ENCODE data around the gene MLXIP. TPM values are rescaled to one million over a fixed set of nuclear protein-coding genes. Genes with fewer than 3 reads are reported as not detected.

Gene MLXIP
- total RNA-seq, 2 donors from 2014 or later = 158 to 201 TPM

DNA sequence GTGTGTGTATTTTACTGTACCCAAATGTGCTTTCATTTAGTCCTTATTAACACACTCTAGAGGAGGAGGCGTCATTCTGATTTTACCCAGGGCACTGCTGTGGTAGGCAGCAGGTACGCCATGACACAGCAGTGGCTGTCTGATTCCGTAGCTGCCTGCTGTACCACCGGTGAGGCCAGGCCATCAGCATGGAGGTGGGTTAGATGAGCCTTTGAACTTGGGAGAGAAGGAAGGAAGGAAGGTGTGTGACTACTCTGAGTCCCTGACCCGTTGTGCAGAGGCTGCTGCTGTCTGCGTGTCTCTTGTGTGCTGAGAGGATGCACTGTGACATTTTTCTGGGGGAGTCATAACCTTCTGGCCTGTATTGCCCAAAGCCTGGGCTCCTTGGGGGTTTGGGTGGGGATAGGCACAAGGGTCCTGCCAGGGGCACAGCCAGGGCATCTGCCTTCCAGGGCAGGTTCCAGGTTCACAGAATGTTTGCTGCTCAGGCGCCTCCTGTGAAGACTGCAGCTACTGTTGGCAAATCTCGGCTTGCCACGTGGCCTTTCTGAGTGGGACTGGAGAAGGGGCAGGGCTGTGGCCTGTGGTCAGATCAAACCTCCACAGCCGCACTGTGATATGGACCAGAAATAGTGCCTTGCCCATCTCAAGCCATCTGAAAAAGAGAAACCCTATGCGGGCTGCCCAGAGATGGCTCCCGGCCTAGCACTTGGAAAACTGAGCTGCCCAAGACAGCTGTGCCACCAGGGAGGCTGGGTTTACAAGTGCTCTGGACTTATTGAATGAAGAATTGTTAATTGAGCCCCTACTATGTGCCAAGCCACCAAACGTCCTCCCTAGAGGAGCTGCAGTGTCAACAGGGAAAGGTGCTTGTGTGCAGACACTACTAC lies 47.1 kb downstream of the MLXIP start:
- peak overlapping the region; percentile 32 for H3K27ac ChIP-seq
- intact Hi-C loops (cut with DNase I) = no loop called here
- no peak overlapping the region for H3K4me3 ChIP-seq
- H3K36me3 ChIP-seq = peaks cover 28% of the 10 kb centered on the region
- no peaks in the 10 kb centered on the region for H3K9me3 ChIP-seq
- TF ChIP-seq, protein P1, sequence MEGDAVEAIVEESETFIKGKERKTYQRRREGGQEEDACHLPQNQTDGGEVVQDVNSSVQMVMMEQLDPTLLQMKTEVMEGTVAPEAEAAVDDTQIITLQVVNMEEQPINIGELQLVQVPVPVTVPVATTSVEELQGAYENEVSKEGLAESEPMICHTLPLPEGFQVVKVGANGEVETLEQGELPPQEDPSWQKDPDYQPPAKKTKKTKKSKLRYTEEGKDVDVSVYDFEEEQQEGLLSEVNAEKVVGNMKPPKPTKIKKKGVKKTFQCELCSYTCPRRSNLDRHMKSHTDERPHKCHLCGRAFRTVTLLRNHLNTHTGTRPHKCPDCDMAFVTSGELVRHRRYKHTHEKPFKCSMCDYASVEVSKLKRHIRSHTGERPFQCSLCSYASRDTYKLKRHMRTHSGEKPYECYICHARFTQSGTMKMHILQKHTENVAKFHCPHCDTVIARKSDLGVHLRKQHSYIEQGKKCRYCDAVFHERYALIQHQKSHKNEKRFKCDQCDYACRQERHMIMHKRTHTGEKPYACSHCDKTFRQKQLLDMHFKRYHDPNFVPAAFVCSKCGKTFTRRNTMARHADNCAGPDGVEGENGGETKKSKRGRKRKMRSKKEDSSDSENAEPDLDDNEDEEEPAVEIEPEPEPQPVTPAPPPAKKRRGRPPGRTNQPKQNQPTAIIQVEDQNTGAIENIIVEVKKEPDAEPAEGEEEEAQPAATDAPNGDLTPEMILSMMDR (IDR thresholded peaks at IDR 0.05) = no peak
- no peaks in the 10 kb centered on the region for H3K27me3 ChIP-seq
- H3K4me1 ChIP-seq = peaks cover 11% of the 10 kb centered on the region
- H3K9ac ChIP-seq (ENCODE audit: low read depth in 2 of 2, low read length in 2 of 2) = peak overlapping the region in 1 of 2 donors; percentile 62
- no peak for DNase-seq

DNA sequence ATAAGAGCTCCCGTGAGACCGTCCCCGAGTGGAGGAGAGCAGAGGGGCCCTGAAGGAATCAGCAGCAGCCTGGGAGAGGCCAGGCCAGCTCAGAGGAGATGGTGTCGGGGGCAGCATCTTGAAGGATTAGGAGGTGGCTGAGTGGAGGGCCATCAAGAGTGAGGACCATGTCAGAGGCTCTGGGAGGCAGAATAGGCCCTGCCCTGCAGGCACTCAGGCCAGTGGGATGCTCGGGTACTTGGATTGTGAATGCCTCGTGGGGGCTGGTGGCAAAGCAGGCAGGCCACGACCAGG lies 47.7 kb downstream of the MLXIP start:
- TF ChIP-seq, protein P1 (IDR thresholded peaks at IDR 0.05) = no peak
- no peaks in the 10 kb centered on the region for H3K9me3 ChIP-seq
- peak overlapping the region in 1 of 2 donors; percentile 62 for H3K9ac ChIP-seq (ENCODE audit: low read depth in 2 of 2, low read length in 2 of 2)
- intact Hi-C loops (cut with DNase I) = no loop called here
- no peaks in the 10 kb centered on the region for H3K27me3 ChIP-seq
- H3K4me1 ChIP-seq = peaks cover 11% of the 10 kb centered on the region
- H3K27ac ChIP-seq = peak overlapping the region; percentile 32
- H3K36me3 ChIP-seq = peaks cover 29% of the 10 kb centered on the region
- H3K4me3 ChIP-seq = no peak overlapping the region
- no peak for DNase-seq

DNA sequence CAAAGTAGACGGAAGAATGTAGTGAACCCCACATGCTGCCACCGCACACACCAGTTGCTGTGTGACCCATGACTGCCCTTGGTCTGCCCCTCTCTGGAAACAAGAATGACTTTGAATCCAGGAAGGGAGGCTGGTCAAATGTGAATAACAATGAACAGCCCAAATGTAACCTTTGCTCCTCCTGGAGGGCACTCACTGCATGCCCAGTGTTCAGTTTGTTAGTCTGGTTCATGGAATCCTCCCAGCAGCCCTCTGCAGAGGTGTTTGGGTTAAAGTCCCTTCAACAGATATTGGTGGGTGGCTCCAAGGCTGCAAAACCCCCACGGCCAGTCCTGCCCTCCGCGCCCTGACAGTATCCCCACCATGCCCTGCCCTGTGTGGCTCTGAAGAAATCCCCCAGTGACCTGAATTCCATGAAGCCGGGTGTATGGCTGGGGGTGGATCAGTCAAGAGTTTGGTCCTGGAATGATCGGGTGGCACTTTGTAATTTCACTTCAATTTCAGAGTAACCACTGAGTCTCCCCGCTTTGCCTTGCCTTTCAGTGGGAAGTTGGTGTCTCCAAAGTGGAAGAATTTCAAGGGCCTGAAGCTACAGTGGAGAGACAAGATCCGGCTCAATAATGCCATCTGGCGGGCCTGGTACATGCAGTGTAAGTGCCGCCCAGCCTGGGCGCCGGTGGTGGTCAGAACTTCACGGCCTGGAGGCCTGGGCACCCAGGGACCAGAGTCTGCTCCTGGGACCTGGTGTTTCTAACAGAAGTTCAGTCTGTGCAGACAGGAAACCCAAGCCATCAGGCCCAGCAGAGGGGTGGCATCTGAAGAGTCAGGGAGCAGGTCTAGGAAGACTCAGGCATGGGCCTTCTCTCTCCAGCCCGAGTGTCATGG lies 48.4 kb downstream of the MLXIP start:
- Histone ChIP-seq H3K9me3 (no peaks in the 10 kb centered on the region), H3K27me3 (no peaks in the 10 kb centered on the region), H3K4me3 (no peak overlapping the region), H3K4me1 (peaks cover 11% of the 10 kb centered on the region), H3K9ac (ENCODE audit: low read depth in 2 of 2, low read length in 2 of 2) (peak overlapping the region in 1 of 2 donors; percentile 62), H3K36me3 (peaks cover 29% of the 10 kb centered on the region), H3K27ac (no peak overlapping the region)
- TF ChIP-seq, protein P1 (IDR thresholded peaks at IDR 0.05) = no peak
- DNase-seq = no peak
- intact Hi-C loops (cut with DNase I) = no loop called here

DNA sequence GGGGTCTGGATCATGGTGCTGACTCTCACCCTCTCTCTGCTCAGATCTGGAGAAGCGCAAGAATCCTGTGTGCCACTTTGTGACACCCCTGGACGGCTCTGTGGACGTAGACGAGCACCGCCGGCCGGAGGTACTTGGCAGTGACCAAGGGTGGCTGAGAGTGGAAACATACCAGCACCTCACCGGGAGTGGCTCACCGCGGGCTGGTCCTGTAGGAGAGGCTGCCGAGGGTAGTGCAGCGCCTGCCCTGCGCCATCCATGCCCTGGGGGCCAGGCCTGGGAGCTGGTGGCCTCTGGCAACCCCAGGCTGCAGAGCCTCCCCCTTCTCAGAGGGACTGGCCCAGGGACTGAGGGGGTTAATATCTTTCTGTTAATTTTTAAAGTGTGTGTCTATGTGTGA lies 49.3 kb downstream of the MLXIP start:
- no peak overlapping the region for H3K9ac ChIP-seq (ENCODE audit: low read depth in 2 of 2, low read length in 2 of 2)
- no peak overlapping the region for H3K27ac ChIP-seq
- H3K27me3 ChIP-seq = no peaks in the 10 kb centered on the region
- H3K4me3 ChIP-seq = no peak overlapping the region
- H3K9me3 ChIP-seq = no peaks in the 10 kb centered on the region
- intact Hi-C loops (cut with DNase I) = no loop called here
- H3K36me3 ChIP-seq = peaks cover 36% of the 10 kb centered on the region
- H3K4me1 ChIP-seq = peaks cover 11% of the 10 kb centered on the region
- TF ChIP-seq, protein P1 (IDR thresholded peaks at IDR 0.05) = no peak
- DNase-seq = no peak

DNA sequence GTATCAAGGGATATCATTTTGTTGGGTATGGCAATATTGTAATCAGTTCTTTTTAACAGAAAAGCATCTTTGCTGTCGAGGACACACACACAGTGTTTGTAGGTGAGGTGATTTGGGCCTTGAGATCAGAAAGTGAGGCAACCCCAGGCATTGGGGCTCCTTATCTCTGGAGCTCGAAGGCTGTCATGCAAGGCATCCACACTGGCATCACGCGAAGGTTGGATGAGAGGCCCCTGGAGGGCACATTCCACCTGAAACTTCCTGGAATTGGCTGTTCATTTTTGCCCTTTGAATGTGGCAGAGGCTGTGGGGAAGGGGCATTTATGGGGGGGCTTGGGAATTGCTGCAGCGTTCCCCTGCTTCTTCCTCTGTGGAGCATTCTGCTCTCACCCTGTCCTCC lies 49.9 kb downstream of the MLXIP start:
- no peaks in the 10 kb centered on the region for H3K9me3 ChIP-seq
- H3K4me3 ChIP-seq = no peak overlapping the region
- H3K36me3 ChIP-seq = peaks cover 40% of the 10 kb centered on the region
- intact Hi-C loops (cut with DNase I) = no loop called here
- H3K27ac ChIP-seq = no peak overlapping the region
- no peaks in the 10 kb centered on the region for H3K27me3 ChIP-seq
- H3K9ac ChIP-seq (ENCODE audit: low read depth in 2 of 2, low read length in 2 of 2) = no peak overlapping the region
- peaks cover 11% of the 10 kb centered on the region for H3K4me1 ChIP-seq
- no peak for DNase-seq
- TF ChIP-seq, protein P1 (IDR thresholded peaks at IDR 0.05) = no peak

Data from colonic mucosa (tissue), 4 donors.